HG02884 (cell line): ENCODE measurements around the gene MAP4K4.
"Not testable (repeated sequence)": the region's sequence is repeated elsewhere in the genome, so short reads cannot be mapped to it uniquely, and the experiment has no call there.

ENCODE experiments used
- ATAC-seq: cut with Tn5 transposase; IDR thresholded peaks from one replicate; pipeline ENCODE4 v1.9.1; 2021; ENCODE audit warnings: mild to moderate bottlenecking, moderate library complexity; ENCODE audit not compliant: unreplicated experiment

MAP4K4 gene

GRCh38 chr2:101741775-101742520, 44.4 kb downstream of the MAP4K4 start:
- no peak for ATAC-seq

- ATAC-seq: no peak
These were observed 45.0 kb downstream of the MAP4K4 start for GRCh38 chr2:101742547-101742946.

- ATAC-seq: no peak
These were observed 45.8 kb downstream of the MAP4K4 start for GRCh38 chr2:101743288-101743687.

- ATAC-seq: no peak
These were observed 47.3 kb downstream of the MAP4K4 start for GRCh38 chr2:101744832-101745231.

GRCh38 chr2:101745711-101746694, 48.5 kb downstream of the MAP4K4 start:
- no peak for ATAC-seq

GRCh38 chr2:101748000-101748399, 50.5 kb downstream of the MAP4K4 start:
- no peak for ATAC-seq

- not testable (repeated sequence) for ATAC-seq
These were observed 51.0 kb downstream of the MAP4K4 start for GRCh38 chr2:101748462-101748861.

- ATAC-seq: no peak
These were observed 53.2 kb downstream of the MAP4K4 start for GRCh38 chr2:101750688-101751087.

GRCh38 chr2:101751276-101751815, 53.8 kb downstream of the MAP4K4 start:
- ATAC-seq: no peak

GRCh38 chr2:101751875-101752619, 54.5 kb downstream of the MAP4K4 start:
- ATAC-seq: peak; percentile 59

- no peak for ATAC-seq
These were observed 55.5 kb downstream of the MAP4K4 start for GRCh38 chr2:101752716-101753616.

GRCh38 chr2:101753720-101754490, 56.4 kb downstream of the MAP4K4 start:
- no peak for ATAC-seq

- no peak for ATAC-seq
These were observed 57.1 kb downstream of the MAP4K4 start for GRCh38 chr2:101754618-101755017.

- ATAC-seq: no peak
These were observed 58.8 kb downstream of the MAP4K4 start for GRCh38 chr2:101756266-101756665.

GRCh38 chr2:101758001-101758400, 60.5 kb downstream of the MAP4K4 start:
- no peak for ATAC-seq

GRCh38 chr2:101759162-101759561, 61.7 kb downstream of the MAP4K4 start:
- ATAC-seq: no peak

GRCh38 chr2:101762451-101763171, 65.1 kb downstream of the MAP4K4 start:
- ATAC-seq: no peak
